IPS DF 6.9 (cell line): ENCODE data around the gene ADAM12.
"Not testable (repeated sequence)": the region's sequence is repeated elsewhere in the genome, so short reads cannot be mapped to it uniquely, and the experiment has no call there.

ENCODE experiments used
- DNase-seq: peaks from one replicate; pipeline ENCODE4 v3.0.0-alpha.2; 2013; ENCODE audit warnings: low read depth, low spot score
- H3K27ac ChIP-seq: one replicate; pipeline ENCODE4 v1.5.1; 2013; ENCODE audit warnings: low read length, control low read depth
- H3K27me3 ChIP-seq: 2 replicates; pipeline ENCODE4 v1.6.1; 2013; ENCODE audit warnings: mild to moderate bottlenecking, low read length; ENCODE audit not compliant: control insufficient read depth, insufficient read depth
- H3K36me3 ChIP-seq: 2 replicates; pipeline ENCODE4 v1.6.1; 2013; ENCODE audit warnings: low read length; ENCODE audit not compliant: control insufficient read depth, insufficient read depth
- H3K4me1 ChIP-seq: 2 replicates; pipeline ENCODE4 v1.6.1; 2013; ENCODE audit warnings: low read length; ENCODE audit not compliant: control insufficient read depth, insufficient read depth
- H3K4me3 ChIP-seq: 2 replicates; pipeline ENCODE4 v1.5.1; 2013; ENCODE audit warnings: mild to moderate bottlenecking, low read length
- H3K9me3 ChIP-seq: 2 replicates; pipeline ENCODE4 v1.6.1; 2013; ENCODE audit warnings: low read length, inconsistent platforms; ENCODE audit not compliant: control insufficient read depth, insufficient read depth
- WGBS: extraction: QIAGEN DNeasy Blood & Tissue Kit; methylation state at CpG from one replicate; pipeline ENCODE4 v1.1.7; 2013; ENCODE audit warnings: mixed read lengths, missing lambda C conversion rate; ENCODE audit not compliant: insufficient read length, insufficient coverage; 5-methylcytosine and 5-hydroxymethylcytosine counted together

ADAM12 gene

GRCh38 chr10:125976960-125977605 lies 411.2 kb downstream of the ADAM12 start:
- peak; percentile 27 for DNase-seq
- Histone ChIP-seq H3K36me3 (no peaks in the 10 kb centered on the region), H3K4me3 (no peak overlapping the region), H3K27me3 (no peaks in the 10 kb centered on the region), H3K9me3 (no peaks in the 10 kb centered on the region), H3K4me1 (no peaks in the 10 kb centered on the region), H3K27ac (no peak overlapping the region)
- WGBS = no CpG with 5 or more reads among the region's 6 CpGs

- not testable (repeated sequence) for H3K4me1 ChIP-seq, H3K27me3 ChIP-seq, H3K36me3 ChIP-seq, DNase-seq, H3K9me3 ChIP-seq, H3K4me3 ChIP-seq, H3K27ac ChIP-seq
- no CpG with 5 or more reads among the region's 36 CpGs for WGBS
Observed at GRCh38 chr10:125970077-125970630, 418.1 kb downstream of the ADAM12 start.

- H3K4me3 ChIP-seq = no peak overlapping the region
- no peaks in the 10 kb centered on the region for H3K4me1 ChIP-seq
- no peaks in the 10 kb centered on the region for H3K27me3 ChIP-seq
- no peaks in the 10 kb centered on the region for H3K9me3 ChIP-seq
- DNase-seq = no peak
- WGBS = no CpG with 5 or more reads among the region's 1 CpG
- no peaks in the 10 kb centered on the region for H3K36me3 ChIP-seq
- H3K27ac ChIP-seq = no peak overlapping the region
Observed at GRCh38 chr10:125967533-125967932, 420.7 kb downstream of the ADAM12 start.

- no peak for DNase-seq
- WGBS = no CpG with 5 or more reads among the region's 2 CpGs
- no peaks in the 10 kb centered on the region for H3K27me3 ChIP-seq
- H3K4me3 ChIP-seq = no peak overlapping the region
- no peaks in the 10 kb centered on the region for H3K36me3 ChIP-seq
- H3K4me1 ChIP-seq = no peaks in the 10 kb centered on the region
- H3K9me3 ChIP-seq = no peaks in the 10 kb centered on the region
- no peak overlapping the region for H3K27ac ChIP-seq
Observed at GRCh38 chr10:125964558-125964957, 423.7 kb downstream of the ADAM12 start.
